Neural progenitor cell (in vitro differentiated cells): ENCODE results near the gene RNASE2.
"Not testable (repeated sequence)": the region's sequence is repeated elsewhere in the genome, so short reads cannot be mapped to it uniquely, and the experiment has no call there.

Experiments
- EZH2 ChIP-seq: fragments of 200-600 bp; sonication (generic); IDR thresholded peaks from 2 replicates; pipeline ENCODE4 v1.6.1; 2017; ENCODE audit warnings: antibody characterized with exemption, mild to moderate bottlenecking, moderate library complexity
- TF ChIP-seq, protein P1 (sequence below): fragments of 200-600 bp; sonication (generic); IDR thresholded peaks from 2 replicates; pipeline ENCODE4 v1.5.1; 2017; ENCODE audit warnings: antibody characterized with exemption, mild to moderate bottlenecking

DNA sequence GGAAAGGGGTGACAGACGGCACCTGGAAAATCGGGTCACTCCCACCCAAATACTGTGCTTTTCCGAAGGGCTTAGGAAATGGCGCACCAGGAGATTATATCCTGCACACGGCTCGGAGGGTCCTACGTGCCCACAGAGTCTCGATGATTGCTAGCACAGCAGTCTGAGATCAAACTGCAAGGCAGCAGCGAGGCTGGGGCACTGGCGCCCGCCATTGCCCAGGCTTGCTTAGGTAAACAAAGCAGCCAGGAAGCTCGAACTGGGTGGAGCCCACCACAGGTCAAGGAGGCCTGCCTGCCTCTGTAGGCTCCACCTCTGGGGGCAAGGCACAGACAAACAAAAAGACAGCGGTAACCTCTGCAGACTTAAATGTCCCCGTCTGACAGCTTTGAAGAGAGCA lies 44.5 kb upstream of the RNASE2 start:
- TF ChIP-seq, protein P1, sequence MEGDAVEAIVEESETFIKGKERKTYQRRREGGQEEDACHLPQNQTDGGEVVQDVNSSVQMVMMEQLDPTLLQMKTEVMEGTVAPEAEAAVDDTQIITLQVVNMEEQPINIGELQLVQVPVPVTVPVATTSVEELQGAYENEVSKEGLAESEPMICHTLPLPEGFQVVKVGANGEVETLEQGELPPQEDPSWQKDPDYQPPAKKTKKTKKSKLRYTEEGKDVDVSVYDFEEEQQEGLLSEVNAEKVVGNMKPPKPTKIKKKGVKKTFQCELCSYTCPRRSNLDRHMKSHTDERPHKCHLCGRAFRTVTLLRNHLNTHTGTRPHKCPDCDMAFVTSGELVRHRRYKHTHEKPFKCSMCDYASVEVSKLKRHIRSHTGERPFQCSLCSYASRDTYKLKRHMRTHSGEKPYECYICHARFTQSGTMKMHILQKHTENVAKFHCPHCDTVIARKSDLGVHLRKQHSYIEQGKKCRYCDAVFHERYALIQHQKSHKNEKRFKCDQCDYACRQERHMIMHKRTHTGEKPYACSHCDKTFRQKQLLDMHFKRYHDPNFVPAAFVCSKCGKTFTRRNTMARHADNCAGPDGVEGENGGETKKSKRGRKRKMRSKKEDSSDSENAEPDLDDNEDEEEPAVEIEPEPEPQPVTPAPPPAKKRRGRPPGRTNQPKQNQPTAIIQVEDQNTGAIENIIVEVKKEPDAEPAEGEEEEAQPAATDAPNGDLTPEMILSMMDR, result not testable (repeated sequence)
- not testable (repeated sequence) for TF ChIP-seq EZH2
